ENCODE data around the gene PTPRM. TPM values are rescaled to one million over a fixed set of nuclear protein-coding genes. Genes with fewer than 3 reads are reported as not detected.

The PTPRM gene
- polyA plus RNA-seq, 2 of the 4 experiments (the other 2 are of a cell fraction), result 44.5 to 199 TPM

DNA sequence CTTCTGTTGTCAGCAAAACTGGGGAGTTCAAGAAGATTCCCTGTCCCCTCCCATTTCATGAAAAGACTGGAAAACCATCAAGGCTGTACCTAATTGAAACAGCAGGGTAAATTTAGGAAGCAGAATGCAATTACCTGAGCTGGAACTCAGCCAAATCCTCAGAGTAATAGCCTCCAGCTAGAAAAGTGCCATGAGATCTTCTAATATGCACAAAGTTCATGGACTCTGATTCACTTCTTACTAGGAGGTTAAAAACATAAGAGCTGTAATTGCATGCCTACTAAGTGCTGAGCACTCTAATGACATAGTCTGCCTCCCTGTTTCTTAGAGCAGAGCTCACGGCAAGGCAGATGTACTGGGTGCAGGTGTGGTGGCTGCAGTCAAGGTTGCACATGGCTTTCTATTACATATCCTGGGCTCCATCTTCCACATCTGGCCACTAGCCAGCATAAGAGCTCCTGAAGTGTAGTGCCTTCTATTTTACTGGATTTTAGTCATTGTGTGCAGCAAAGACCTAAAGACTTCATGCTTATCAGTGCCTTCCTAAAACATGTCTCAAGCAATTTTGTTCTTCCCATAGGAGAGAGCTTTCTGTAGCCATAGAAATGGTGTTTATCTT lies 341.7 kb downstream of the PTPRM start (continued):
- no peak for TF ChIP-seq RNF2 (IDR thresholded peaks at IDR 0.05; ENCODE audit: borderline replicate concordance, low read depth)

GRCh38 chr18:7914834-7915670 lies 347.9 kb downstream of the PTPRM start:
- POLR2A ChIA-PET, result no interaction called here
- 9% methylated on average over 5 of the region's 5 CpGs for WGBS (ENCODE audit: missing lambda C conversion rate)
- TF ChIP-seq RAD21 (conservative IDR thresholded peaks at IDR 0.05 in 1 of 2, IDR thresholded peaks at IDR 0.05 in 1 of 2) (no peak), GATA3 (IDR thresholded peaks at IDR 0.05; ENCODE audit: borderline replicate concordance) (no peak), KDM5A (IDR thresholded peaks at IDR 0.05) (no peak), MAZ (IDR thresholded peaks at IDR 0.05; ENCODE audit: borderline replicate concordance, low read depth, low read length) (no peak), TP53 (CRISPR knock-in tag; IDR thresholded peaks at IDR 0.05) (no peak), FOXS1 (CRISPR knock-in tag; IDR thresholded peaks at IDR 0.05) (no peak), EHMT2 (IDR thresholded peaks at IDR 0.05; ENCODE audit: low read depth) (no peak), MAFK (IDR thresholded peaks at IDR 0.05; ENCODE audit: partially characterized antibody) (no peak), USF2 (IDR thresholded peaks at IDR 0.05) (no peak), RFX5 (IDR thresholded peaks at IDR 0.05) (no peak), RNF2 (IDR thresholded peaks at IDR 0.05; ENCODE audit: borderline replicate concordance, low read depth) (no peak), CHD4 (IDR thresholded peaks at IDR 0.05; ENCODE audit: borderline replicate concordance) (no peak), EP300 (IDR thresholded peaks at IDR 0.05) (no peak), ZSCAN20 (CRISPR knock-in tag; IDR thresholded peaks at IDR 0.05) (no peak), PBX3 (IDR thresholded peaks at IDR 0.05) (no peak), POLR2A (IDR thresholded peaks at IDR 0.05; ENCODE audit: low read length) (no peak), HES2 (IDR thresholded peaks at IDR 0.05) (no peak)
- TF ChIP-seq, protein P1, sequence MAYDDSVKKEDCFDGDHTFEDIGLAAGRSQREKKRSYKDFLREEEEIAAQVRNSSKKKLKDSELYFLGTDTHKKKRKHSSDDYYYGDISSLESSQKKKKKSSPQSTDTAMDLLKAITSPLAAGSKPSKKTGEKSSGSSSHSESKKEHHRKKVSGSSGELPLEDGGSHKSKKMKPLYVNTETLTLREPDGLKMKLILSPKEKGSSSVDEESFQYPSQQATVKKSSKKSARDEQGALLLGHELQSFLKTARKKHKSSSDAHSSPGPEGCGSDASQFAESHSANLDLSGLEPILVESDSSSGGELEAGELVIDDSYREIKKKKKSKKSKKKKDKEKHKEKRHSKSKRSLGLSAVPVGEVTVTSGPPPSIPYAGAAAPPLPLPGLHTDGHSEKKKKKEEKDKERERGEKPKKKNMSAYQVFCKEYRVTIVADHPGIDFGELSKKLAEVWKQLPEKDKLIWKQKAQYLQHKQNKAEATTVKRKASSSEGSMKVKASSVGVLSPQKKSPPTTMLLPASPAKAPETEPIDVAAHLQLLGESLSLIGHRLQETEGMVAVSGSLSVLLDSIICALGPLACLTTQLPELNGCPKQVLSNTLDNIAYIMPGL (CRISPR knock-in tag; IDR thresholded peaks at IDR 0.05; ENCODE audit: borderline replicate concordance), result no peak
- Histone ChIP-seq H3K4me3 (peak overlapping the region; percentile 12; the same call in 1 of the 3 replicates), H3K9me3 (peaks cover 12% of the 10 kb centered on the region; the same call in 1 of the 3 replicates), H3K27ac (peak overlapping the region; percentile 88 to 97), H3K4me2 (peak overlapping the region; percentile 83), H3K4me1 (peaks cover 57% of the 10 kb centered on the region)
- CTCF ChIA-PET, result interaction anchor here (1.0 to 1.2 kb wide), 2 partner anchors 11 to 36 kb away, joined by 3 to 4 read pairs; no protein-coding TSS in a partner anchor
- ATAC-seq (peak in 1 of 2 experiments; percentile 27; a peak in 1 of 6 replicates), FAIRE-seq (no peak), DNase-seq (ENCODE audit: low read depth in 1 of 2, low spot score in 1 of 2) (no peak)

GRCh38 chr18:7918701-7919100 lies 351.6 kb downstream of the PTPRM start:
- CTCF ChIA-PET, result interaction anchor here (1.5 to 2.7 kb wide), 2 partner anchors 10 to 266 kb away, joined by 3 to 8 read pairs; no protein-coding TSS in a partner anchor
- POLR2A ChIA-PET, result no interaction called here
- Histone ChIP-seq H3K4me1 (peaks cover 79% of the 10 kb centered on the region), H3K9me3 (peaks cover 3% of the 10 kb centered on the region; the same call in 1 of the 3 replicates), H3K27ac (peak overlapping the region; percentile 87 to 97), H3K4me3 (no peak overlapping the region), H3K4me2 (peak overlapping the region; percentile 77)
- DNase-seq (ENCODE audit: low read depth in 1 of 2, low spot score in 1 of 2), result no peak
- no peak for ATAC-seq
- WGBS (ENCODE audit: missing lambda C conversion rate), result 57% methylated on average over 2 of the region's 2 CpGs
- no peak for FAIRE-seq
- no peak for TF ChIP-seq POLR2AphosphoS2 (conservative IDR thresholded peaks at IDR 0.05; ENCODE audit: low read length)
- TF ChIP-seq POLR2A (IDR thresholded peaks at IDR 0.05; ENCODE audit: low read length), result no peak
- no peak for TF ChIP-seq USF2 (IDR thresholded peaks at IDR 0.05)
- no peak for TF ChIP-seq RCOR1 (IDR thresholded peaks at IDR 0.05; ENCODE audit: low read depth, low read length)
- no peak for TF ChIP-seq PBX3 (IDR thresholded peaks at IDR 0.05)
- no peak for TF ChIP-seq RAD21 (conservative IDR thresholded peaks at IDR 0.05 in 1 of 2, IDR thresholded peaks at IDR 0.05 in 1 of 2)
- TF ChIP-seq RARB (CRISPR knock-in tag; IDR thresholded peaks at IDR 0.05), result no peak
- TF ChIP-seq, protein P2, sequence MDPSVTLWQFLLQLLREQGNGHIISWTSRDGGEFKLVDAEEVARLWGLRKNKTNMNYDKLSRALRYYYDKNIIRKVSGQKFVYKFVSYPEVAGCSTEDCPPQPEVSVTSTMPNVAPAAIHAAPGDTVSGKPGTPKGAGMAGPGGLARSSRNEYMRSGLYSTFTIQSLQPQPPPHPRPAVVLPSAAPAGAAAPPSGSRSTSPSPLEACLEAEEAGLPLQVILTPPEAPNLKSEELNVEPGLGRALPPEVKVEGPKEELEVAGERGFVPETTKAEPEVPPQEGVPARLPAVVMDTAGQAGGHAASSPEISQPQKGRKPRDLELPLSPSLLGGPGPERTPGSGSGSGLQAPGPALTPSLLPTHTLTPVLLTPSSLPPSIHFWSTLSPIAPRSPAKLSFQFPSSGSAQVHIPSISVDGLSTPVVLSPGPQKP (IDR thresholded peaks at IDR 0.05; ENCODE audit: low read depth, low read length), result no peak
- no peak for TF ChIP-seq FOSL2 (IDR thresholded peaks at IDR 0.05)
- TF ChIP-seq FOSL2 (CRISPR knock-in tag; IDR thresholded peaks at IDR 0.05), result no peak
- TF ChIP-seq MAZ (IDR thresholded peaks at IDR 0.05; ENCODE audit: borderline replicate concordance, low read depth, low read length), result no peak
- TF ChIP-seq EHF (CRISPR knock-in tag; IDR thresholded peaks at IDR 0.05), result no peak
